NCI-H1105 (cell line): Measurements from ENCODE around the gene PPOX.

Source experiments
- DNase-seq: peaks from one replicate; lab custom pipeline; 2025; lab: John Stamatoyannopoulos, UW

The PPOX gene

DNA sequence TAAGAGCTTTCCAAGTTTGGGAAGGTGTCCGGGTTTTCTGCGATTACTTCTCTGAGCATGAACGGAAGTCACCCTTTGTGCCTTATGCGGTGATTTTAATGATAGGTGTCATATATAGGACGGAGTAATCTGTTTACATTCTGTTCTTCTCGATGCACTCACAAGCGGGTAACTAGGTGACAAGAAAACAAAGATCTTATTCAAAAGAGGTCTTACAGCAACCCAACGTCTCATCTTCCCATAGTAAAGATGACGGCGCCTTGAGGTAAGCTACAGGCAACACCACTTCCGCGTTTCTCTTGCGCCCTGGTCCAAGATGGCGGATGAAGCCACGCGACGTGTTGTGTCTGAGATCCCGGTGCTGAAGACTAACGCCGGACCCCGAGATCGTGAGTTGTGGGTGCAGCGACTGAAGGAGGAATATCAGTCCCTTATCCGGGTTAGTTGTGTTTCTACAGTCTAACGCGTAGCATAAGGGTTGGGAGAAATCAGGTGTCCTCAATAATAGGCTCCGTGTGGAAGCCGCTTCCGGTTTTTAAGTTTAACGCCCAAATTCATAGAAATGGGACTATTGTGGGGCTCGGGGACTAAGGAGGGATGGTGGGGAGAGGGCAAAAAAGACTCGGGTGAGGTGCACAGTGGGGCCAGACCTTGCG, 12.4 kb upstream of the PPOX start, which contains the start of gene UFC1:
TSS of gene UFC1 (plus strand) at position 297 of the 656 bp plus-strand sequence. CDS start at position 317, 20 bp downstream.
- peak; percentile 85 for DNase-seq

- DNase-seq = no peak
Measured at GRCh38 chr1:161157867-161158266, 8.4 kb upstream of the PPOX start.

GRCh38 chr1:161158316-161159010, 7.8 kb upstream of the PPOX start:
- no peak for DNase-seq

- DNase-seq = peak; percentile 91
Measured at GRCh38 chr1:161159087-161159912, 6.9 kb upstream of the PPOX start, which contains the start of gene USP21. TSS of gene USP21 (plus strand) at chr1:161159500. CDS start at chr1:161160641, 1,141 bp downstream.

DNA sequence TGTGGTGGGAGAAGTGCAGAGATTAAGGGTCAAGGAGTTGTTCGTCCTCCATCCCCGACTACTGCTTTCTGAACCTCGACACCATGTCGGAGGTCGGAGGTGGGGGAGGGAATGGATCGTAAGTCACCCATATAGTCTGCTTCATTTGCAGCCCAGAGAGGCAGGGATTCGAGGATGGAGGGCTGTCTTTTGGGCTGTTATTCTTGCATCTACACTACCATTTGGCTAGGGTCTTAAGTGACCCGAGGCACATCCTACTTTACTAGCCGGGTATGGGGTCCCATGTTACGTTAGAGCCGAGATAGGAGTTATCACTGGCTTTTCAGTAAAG, 6.3 kb upstream of the PPOX start:
- no peak for DNase-seq

DNA sequence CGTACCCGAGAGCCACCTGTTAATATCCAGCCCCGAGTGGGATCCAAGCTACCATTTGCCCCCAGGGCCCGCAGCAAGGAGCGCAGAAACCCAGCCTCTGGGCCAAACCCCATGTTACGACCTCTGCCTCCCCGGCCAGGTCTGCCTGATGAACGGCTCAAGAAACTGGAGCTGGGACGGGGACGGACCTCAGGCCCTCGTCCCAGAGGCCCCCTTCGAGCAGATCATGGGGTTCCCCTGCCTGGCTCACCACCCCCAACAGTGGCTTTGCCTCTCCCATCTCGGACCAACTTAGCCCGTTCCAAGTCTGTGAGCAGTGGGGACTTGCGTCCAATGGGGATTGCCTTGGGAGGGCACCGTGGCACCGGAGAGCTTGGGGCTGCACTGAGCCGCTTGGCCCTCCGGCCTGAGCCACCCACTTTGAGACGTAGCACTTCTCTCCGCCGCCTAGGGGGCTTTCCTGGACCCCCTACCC, 5.5 kb upstream of the PPOX start:
- DNase-seq = no peak

GRCh38 chr1:161161652-161162051, 4.6 kb upstream of the PPOX start:
- no peak for DNase-seq

GRCh38 chr1:161162052-161162451, 4.2 kb upstream of the PPOX start:
- DNase-seq = no peak

GRCh38 chr1:161162806-161163205, 3.4 kb upstream of the PPOX start:
- DNase-seq = no peak

DNA sequence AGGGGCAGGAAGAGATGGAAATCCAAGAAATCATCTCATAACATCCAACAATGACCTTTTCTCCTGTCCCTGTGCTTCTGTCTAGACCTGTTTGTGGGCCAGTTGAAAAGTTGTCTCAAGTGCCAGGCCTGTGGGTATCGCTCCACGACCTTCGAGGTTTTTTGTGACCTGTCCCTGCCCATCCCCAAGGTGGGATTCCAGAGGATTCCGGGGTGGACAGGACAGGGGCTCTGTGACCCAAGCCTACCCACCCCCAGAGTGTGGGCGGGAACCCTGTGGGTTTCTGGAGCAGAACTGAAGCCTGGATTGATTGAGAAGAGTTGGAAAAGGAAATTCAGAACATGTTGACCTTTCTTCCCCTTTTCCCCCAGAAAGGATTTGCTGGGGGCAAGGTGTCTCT, 2.4 kb upstream of the PPOX start:
- no peak for DNase-seq

DNA sequence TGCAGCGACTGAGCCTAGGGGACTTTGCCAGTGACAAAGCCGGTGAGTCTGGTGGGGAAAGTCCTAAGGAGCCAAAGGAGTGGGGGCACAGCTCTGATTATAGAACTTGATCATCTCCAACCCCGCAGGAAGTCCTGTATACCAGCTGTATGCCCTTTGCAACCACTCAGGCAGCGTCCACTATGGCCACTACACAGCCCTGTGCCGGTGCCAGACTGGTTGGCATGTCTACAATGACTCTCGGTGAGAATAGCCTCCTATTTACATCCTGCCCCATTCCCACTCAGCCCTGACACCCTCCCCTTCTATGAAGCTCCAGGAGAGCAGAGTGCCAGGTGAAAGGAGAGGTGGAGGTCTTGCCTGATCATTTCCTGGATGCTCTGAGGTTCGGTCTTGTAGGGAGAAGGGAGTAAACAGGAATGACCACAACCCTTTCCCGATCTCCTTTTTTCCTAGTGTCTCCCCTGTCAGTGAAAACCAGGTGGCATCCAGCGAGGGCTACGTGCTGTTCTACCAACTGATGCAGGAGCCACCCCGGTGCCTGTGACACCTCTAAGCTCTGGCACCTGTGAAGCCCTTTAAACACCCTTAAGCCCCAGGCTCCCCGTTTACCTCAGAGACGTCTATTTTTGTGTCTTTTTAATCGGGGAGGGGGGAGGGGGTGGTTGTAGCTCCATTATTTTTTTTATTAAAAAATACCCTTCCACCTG, 1.2 kb upstream of the PPOX start:
- no peak for DNase-seq

GRCh38 chr1:161166669-161167548, 683 bp downstream of the PPOX start:
- DNase-seq = no peak

DNA sequence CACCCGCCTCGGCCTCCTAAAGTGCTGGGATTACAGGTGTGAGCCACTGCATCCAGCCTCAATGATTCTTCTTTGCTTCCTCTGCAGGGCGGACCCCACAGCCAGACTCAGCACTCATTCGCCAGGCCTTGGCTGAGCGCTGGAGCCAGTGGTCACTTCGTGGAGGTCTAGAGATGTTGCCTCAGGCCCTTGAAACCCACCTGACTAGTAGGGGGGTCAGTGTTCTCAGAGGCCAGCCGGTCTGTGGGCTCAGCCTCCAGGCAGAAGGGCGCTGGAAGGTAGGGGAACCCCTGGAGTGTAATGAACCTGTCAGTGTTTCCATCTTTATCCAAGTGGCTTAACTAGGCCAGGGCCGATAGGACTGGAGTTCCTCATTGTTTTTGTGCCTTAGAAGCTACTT, 2.7 kb downstream of the PPOX start:
- no peak for DNase-seq

GRCh38 chr1:161171191-161171590, 5.0 kb downstream of the PPOX start:
- DNase-seq = no peak

GRCh38 chr1:161171696-161172095, 5.5 kb downstream of the PPOX start:
- DNase-seq = no peak

DNA sequence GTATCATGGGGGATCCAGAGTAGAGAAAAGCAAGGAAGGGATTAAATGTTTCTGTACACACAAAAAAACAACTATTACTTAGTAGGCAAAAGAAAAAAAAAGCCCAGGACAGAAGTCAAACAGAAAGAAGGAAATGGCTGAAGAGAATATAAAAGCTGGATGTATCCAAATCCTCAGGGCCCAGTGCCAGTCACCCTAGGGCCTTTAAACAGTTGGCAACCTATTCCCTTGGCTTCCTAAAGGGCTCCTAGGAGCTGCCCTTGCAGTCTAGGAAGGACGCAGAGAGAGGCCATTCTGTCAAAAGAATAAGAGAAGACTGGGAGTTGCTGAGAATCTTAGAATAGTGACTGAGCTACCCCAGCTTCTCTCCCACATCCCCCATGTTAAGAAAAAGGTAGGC, 6.1 kb downstream of the PPOX start:
- DNase-seq = no peak

DNA sequence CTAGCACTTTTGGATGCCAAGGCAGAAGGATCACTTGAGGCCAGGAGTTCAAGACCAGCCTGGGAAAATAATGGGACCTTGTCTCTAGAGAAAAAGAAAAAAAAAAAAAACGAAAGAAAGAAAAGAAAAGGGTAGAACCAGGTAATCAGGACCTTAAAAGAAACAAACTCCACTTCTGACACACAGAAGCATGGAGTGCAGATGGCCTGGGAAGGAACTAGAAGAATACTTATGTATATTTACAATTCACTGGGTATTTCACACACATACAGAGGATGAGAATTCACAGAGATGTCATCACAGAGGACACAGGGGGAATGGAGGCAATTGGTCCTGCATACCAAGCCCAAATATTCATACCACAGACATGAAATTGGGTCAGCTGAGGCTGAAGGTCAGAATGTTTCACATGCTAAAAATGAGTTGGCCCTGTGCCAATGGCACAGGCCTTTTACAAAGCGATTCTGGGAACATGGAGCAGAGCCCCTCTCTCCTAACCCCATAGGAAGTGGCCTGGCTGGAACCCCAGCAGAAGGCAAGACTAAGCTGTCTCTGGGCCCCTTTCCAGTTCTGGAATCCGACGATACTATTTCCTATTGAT, 6.7 kb downstream of the PPOX start:
- DNase-seq = no peak

- DNase-seq = no peak
Measured at GRCh38 chr1:161173711-161174110, 7.5 kb downstream of the PPOX start.

GRCh38 chr1:161174911-161175310, 8.7 kb downstream of the PPOX start:
- no peak for DNase-seq

DNA sequence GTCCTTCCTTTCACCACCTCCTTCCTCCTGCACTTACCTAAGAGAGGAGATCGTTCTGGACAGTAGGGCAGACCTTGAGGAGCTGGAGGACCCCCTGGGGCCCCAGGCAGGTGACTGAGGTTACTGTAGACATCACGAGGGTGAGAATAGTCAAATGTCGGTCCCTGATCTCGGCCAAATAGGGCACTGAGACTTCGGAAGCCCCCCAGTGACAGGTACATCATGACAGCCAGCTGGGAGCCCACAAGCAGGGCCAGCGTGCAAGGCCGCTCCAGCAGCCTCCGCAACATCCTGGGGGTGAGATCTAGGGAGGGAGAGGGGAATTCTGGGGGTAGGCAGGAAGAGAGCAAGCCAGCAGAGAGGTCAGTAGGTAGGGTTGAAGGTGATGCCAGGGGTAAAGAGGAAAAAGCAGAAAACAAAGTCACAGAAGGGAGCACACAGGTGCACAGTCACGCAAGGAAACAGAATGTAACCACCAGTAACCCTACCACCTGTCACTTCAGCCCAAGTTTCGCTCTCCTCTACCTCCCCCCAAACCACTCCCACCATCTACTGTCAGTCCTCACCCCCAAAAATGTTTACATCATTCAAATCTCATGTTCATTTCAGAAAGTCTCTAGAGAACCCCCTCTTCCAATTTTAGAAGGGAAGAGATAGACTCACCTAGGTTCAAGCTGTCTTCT, 9.7 kb downstream of the PPOX start:
- no peak for DNase-seq
